GM12873 (cell line): Measurements from ENCODE around the gene KIAA0232.

Source experiments
- CTCF ChIP-seq: IDR thresholded peaks from 2 replicates; pipeline ENCODE4 v1.5.1; 2012; ENCODE audit warnings: low read depth, mild to moderate bottlenecking, moderate library complexity, low read length, control low read depth; ENCODE audit not compliant: insufficient read depth; ENCODE audit errors: missing control alignments

KIAA0232 gene

GRCh38 chr4:6781113-6781512, 1.4 kb upstream of the KIAA0232 start:
- TF ChIP-seq CTCF = no peak

DNA sequence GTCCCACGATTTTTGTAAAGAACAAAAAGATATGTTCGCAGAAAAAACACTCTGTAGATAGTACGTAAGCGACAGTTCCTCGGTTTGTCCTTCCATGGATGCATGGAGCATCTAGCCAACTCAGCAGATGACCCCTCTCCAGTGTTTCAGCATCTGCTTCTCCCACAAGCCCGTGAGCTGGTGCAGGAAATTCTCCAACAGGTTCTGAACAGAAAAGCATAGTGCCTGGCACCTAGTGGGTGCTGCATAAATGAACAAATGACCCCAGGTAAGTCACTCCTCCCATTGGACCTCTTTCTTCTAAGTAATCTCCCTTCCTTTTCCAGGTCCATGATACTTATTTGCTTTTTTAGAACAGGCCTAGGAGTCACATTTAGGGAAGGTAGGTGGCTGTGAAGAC, 966 bp upstream of the KIAA0232 start:
- no peak for TF ChIP-seq CTCF

GRCh38 chr4:6782846-6783110, 251 bp downstream of the KIAA0232 start:
- no peak for TF ChIP-seq CTCF

- TF ChIP-seq CTCF = peak; percentile 9
Observed at GRCh38 chr4:6783111-6783981, 819 bp downstream of the KIAA0232 start.

DNA sequence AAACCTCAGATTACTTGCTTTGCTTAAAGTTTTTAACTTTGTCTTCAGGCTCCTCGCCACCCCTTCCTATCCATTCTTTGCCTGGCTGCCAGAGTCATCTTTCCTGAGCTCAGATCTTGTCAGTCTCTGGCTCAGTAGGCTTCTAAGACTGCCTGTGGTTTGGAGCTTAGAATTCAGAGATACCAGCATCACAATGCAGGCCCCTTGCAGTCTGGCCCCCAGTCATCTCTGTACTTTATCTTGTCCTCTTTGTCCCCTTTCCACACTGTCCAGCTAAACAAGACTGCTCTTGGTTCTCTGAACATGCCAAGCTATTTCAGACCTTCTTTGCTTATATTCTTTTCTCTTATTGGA, 3.0 kb downstream of the KIAA0232 start:
- no peak for TF ChIP-seq CTCF

DNA sequence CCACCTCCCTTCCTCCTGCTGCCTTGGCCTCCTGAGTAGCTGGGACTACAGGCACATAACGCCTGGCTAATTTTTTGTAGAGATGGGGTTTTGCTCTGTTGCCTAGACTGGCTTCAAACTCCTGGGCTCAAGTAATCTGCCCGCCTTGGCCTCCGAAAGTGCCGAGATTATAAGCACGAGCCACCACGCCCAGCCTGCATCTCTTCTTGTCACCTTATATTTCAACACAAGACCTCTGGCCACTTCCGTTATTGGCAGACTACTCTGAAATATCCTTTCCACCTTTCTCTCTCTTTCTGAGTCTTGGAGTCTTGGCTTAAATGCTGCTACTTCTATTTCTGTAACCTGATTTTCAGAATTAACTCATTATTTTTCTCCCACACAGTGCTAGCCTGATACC, 5.6 kb downstream of the KIAA0232 start:
- TF ChIP-seq CTCF = no peak

- no peak for TF ChIP-seq CTCF
Observed at GRCh38 chr4:6794189-6794588, 11.7 kb downstream of the KIAA0232 start.
